GM19397 (cell line): ENCODE results near the gene EXD3.

Experiments used
- ATAC-seq: cut with Tn5 transposase; IDR thresholded peaks from one replicate; pipeline ENCODE4 v1.9.1; 2021; ENCODE audit warnings: mild to moderate bottlenecking, moderate library complexity; ENCODE audit not compliant: unreplicated experiment

The EXD3 gene

GRCh38 chr9:137320555-137321384, 102.2 kb downstream of the EXD3 start:
- no peak for ATAC-seq

GRCh38 chr9:137319739-137320551, 103.0 kb downstream of the EXD3 start:
- ATAC-seq: no peak

GRCh38 chr9:137319011-137319738, 103.8 kb downstream of the EXD3 start:
- ATAC-seq: no peak

DNA sequence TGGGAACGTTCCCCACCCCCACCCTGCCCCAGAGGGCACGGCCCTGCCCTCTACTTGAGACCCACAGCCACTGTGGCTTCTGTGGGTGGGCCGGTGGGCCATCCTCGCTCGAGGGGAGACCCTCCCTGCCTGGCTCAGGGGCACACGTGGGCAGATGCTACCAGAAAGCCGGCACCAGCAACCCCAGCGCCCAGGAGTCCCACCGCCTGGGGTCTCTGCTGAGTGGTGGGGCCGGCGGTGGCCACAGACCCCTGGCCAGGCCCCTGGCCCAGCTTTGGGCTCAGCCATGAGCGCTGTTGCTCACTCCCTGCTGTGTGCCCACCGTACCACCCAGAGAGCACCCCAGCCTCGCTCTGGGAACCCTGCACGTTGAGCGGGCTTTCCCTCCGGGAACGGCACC, 104.4 kb downstream of the EXD3 start:
- ATAC-seq: no peak

- no peak for ATAC-seq
These were observed 105.0 kb downstream of the EXD3 start for GRCh38 chr9:137317718-137318511.

DNA sequence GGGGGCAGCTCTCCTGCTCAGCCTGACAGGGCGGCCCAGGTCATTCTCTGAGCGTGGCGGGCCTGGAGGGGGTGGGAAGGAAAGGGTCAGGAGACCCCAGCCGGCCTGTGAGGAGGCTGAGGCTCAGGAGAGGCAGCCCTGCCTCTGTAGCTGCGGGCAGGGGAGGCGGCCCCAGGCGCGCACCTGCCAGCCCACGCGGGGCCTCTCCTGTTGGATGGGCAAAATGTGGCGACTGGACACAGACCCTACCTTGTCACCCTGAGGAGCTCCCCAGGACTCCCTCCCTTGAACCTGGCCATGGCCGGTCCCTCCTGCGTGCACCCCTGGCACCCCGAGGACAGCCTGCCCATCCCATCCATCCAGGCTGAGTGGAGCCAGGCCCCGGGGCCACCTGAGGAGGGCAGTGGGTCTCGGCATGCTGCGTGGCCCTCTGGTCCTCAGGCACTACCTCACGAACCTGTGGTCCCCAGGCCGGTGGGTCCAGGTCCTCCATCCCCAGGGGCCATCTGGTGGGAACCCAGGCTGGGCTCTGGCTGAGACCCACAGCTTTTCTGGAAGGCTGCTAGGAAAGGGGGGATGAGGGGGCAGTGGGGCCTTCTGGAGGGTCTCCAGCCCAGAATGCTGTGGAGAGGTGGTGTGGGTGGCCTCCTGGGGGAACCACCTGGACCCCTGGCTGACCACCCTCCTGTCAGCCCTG, 105.8 kb downstream of the EXD3 start:
- no peak for ATAC-seq

DNA sequence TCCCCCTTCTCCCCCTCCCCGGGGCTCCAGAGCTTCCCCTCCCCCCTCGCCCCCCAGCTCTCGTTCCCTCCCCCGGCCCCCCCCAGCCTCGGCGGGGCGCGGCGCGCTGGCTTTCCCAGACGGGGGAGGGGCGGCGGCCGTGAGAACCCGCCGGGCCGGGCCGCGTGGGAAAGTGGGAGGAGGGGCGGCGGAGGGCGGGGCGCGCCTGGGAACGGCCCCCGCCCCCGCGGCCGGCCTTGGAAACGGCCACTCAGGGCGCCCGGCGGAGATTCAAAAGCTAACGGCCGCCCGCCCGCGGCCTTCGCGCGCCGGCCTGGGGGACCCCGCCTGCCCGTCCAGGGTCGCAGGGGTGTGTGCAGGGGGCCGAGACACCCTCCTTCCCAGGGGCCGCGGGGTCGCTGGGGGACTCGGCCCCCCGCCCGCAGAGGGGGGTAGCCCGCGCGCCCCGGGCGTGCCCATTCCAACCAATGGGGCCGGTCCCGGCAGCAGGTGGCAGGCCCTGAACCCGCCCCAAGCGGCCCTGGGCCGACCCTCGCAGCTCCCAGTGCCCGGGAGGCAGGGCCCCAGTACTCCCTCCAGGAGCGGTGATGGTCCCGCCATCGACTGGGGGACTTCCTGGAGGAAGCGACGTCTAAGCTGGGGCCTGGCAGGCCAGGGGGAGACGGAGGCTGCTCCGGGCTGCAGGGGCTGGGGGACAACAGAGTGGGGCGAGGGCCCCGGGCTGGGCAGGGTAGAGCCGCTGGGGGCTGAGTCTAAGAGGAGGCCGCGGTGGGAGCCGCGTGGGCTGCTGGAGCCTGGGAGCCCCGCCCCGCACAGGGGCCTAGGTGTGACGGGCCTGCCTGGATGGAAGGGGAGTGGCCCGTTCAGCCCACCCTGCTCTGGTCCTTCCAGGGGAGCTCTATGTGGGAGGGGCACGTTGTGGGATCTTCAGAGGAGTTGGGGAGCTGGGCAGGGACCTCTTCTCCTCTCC, 106.7 kb downstream of the EXD3 start:
- no peak for ATAC-seq

DNA sequence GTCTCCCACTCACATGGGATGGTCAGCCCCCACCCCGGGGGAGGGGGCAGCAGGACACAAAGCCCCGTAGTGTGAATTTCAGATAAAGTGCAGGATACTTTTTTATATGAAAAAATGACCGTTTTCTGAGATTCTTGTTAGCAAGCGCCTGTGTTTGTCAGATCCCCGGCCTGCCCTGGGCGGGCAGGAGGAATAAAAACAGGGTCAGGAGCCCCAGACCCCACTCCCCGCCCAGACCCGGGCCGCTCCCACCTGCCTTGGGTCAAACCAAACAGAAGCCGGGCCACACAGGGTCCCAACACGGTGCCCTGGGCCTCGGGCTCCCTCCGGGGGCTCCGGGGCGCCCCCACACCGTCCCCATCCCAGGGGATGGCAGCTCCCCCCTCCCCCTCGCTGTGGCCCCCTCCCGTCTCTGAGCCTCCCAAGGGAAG, 107.4 kb downstream of the EXD3 start:
- no peak for ATAC-seq

DNA sequence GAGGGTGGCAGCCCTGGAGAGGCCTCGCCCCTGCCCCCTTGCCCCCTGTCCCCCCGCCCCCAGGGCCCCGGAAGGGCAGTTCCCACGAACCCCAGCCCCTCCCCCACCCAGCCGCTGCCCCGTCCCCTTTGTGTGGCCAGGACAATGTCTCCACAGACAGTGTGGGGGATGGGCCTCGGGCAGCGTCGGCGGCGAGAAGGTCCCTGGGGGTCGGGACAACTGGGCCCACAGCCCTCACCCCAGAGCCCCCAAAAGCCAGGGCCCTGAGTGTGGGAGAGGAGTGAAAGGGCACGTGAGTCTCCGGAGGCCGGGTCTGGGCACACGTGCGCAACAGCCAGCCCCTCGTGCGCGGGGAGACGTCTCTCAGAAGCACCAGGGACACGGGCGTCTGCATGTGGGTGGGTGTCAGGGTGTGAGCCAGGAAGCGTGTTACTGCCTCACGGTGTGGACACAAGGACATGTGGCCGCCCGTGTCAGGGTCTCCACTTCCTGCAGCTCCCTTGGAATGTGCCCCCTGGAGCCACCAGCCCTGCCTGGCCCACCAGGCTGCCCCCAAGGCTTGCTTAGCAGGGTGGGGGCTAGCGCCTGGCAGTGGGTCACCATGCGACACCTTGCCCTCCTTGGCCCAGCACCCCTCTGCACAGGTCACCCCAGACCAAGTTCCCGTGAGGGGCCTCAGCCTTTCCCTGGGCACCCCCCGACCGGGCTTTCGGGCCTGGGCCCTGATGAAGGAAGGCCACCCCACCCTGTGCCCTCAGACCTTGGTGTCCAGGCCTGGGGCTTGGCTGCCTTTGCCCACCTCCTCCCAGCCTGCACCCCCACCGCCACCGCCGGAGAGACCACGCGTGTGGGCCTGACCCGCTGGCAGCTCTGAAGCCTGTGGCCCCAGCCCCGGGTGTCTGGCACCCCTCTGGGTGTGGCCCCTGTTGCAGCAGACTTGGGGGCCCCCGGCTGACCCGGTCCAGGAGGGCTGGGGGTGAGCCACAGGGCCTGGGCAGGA, 108.1 kb downstream of the EXD3 start:
- ATAC-seq: no peak

GRCh38 chr9:137313956-137314560, 108.9 kb downstream of the EXD3 start:
- no peak for ATAC-seq

- ATAC-seq: no peak
These were observed 109.5 kb downstream of the EXD3 start for GRCh38 chr9:137313326-137313936.

DNA sequence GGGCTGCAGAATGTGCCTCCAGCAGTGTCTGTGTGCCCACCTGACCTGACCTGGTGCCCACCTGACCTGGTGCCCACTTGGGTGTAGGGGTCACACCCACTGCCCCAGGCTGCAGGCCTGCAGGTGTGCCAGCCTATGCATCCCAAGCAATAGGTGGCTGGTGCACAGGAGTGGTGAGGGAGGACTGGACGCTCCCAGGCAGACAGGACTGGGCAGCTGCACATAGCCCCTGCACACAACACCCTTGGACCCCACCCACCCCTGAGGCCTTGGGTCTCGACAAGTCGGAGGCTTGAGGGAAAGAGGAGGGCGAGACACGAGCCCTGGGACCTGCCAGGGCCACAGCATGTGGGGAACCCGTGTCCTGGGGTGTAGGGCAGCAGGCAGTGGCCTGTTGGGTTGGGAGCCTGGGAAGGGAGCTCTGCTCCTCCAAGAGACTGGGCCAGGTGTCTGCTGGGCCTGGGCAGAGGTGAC, 110.1 kb downstream of the EXD3 start:
- no peak for ATAC-seq

DNA sequence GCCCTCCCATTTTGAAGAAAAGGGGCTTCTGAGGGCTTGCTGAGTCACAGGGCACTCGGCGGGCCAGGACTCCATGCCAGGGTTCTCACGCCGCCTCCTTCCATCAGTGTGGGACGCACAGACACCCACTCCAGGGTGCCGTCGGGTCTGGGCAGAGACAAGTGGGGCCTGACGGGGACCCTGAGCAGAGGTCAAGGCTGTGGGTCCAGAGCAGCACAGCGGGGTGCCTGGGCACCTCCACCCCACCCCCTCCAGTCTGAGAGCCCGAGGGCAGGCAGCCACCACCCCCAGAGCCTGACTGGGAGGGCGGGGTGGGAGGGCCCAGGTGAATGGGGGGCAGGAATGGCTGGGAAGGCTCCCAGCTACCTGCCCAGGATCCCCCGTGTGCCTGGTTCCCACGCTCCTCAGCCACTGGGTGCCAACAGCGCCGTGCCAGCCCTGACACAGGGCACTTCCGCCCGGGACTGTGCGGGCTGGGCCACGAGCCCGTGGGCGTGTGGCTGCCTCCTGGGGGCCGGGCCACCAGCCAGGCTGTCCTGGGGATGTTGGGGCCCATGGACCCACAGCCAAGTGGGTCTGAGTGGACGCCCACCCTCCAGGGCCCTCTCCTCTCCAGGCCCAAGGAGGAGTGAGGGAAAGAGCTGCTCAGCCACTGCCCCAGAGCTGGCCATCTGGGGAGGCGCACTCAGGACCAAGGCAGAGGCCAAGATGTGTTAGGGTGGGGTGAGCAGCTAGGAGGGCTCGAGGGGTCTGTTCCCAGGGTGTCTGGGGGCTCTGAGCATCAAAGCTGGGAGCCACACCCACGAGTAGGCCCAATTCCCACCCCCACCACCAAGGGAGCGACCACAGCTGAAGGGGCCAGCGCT, 110.7 kb downstream of the EXD3 start:
- ATAC-seq: no peak

DNA sequence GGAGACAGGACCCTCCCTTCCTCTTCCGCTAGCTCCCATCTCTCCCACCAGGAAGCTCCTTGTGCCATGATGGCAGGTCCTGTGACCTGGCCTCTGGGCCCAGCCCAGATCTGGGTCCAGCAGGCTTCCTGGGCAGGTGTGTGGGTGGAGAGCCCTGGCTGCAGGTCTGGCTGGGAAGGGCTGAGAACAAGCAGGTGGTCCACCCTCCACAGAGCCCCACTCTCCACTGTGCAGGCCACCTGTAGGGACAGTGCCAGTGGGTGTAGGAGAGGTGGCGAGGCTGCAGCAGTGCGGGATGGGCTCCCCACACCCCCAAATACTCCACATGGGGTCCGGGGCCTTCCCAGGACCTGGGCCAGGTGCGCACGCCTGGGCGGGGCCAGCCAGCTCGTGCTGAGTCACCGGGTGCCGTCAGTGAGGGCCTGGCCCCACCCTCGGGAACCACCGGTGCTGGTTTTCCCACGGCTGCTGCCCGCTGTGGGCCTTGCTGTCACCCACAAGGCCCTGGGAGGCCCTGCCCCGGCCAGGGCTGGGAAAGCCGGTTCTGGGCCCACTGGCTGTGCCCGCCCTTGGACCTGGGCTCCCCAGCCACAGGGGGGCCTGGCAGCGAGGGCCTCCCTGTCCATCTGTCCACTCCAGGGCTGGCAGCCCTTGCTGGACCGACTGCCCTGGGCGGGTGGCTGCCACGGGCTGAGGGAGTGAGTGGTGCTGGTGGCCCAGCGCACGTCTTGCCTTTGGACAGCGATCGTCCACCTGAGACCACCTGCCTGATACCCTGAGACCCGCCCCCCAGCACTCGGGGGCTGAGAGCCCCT, 111.6 kb downstream of the EXD3 start:
- no peak for ATAC-seq
